ENCODE results near the gene NSUN6.

DNA sequence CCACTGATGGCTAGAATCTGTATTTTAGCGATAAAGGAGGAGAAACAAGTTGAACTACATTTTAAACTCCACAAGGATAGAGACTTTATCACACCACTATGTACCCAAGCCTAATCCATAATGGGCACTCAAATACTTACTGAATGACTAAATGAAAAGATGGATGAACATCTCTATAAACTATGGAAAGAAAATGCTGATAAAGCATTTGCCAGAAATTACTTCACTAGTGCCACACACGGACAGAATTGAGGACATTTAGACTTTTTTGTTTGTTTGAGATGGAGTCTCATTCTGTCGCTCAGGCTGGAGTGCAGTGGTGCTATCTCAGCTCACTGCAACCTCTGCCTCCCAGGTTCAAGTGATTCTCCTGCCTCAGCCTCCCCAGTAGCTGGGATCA is 1.7 kb upstream of the NSUN6 start:
- TF ChIP-seq EP300 (IDR thresholded peaks at IDR 0.05) (no peak), CTCF (IDR thresholded peaks at IDR 0.05) (no peak)
